HL-60 (cell line): ENCODE data around the gene BPTF.

Experiments
- DNase-seq, 2 experiments: peaks; one replicate each; pipeline ENCODE4 v3.0.0-alpha.2; 2010 to 2020; ENCODE audit warnings: low read depth in 1 of 2, low spot score in 1 of 2
- H3K27ac ChIP-seq: fragments of 250-450 bp; sonication (Bioruptor Pico); replicated peaks from 2 replicates; pipeline ENCODE4 v1.5.1; 2020; ENCODE audit warnings: mild to moderate bottlenecking, moderate library complexity
- H3K27me3 ChIP-seq: fragments of 250-450 bp; sonication (Bioruptor Pico); 2 replicates; pipeline ENCODE4 v1.5.1; 2021; ENCODE audit warnings: mild to moderate bottlenecking, moderate library complexity; ENCODE audit not compliant: insufficient read depth, poor library complexity, severe bottlenecking
- H3K4me3 ChIP-seq: replicated peaks from 2 replicates; pipeline ENCODE4 v1.5.1; 2011; ENCODE audit warnings: mild to moderate bottlenecking, control low read depth, low read length; ENCODE audit not compliant: insufficient read depth
- CTCF ChIP-seq: IDR thresholded peaks from one replicate; pipeline ENCODE4 v1.5.1; 2011; ENCODE audit warnings: low read length, control low read depth, inconsistent platforms; ENCODE audit not compliant: insufficient read depth
- GABPA ChIP-seq: IDR thresholded peaks from 2 replicates; pipeline ENCODE4 v1.6.1; 2012; ENCODE audit warnings: low read depth
- POLR2AphosphoS5 ChIP-seq: IDR thresholded peaks from 2 replicates; pipeline ENCODE4 v1.6.1; 2012; ENCODE audit warnings: low read depth
- REST ChIP-seq: IDR thresholded peaks from 2 replicates; pipeline ENCODE4 v1.6.1; 2012; ENCODE audit warnings: low read depth; ENCODE audit not compliant: insufficient replicate concordance
- SPI1 ChIP-seq: IDR thresholded peaks from 2 replicates; pipeline ENCODE4 v1.6.1; 2012; ENCODE audit warnings: low read depth, mild to moderate bottlenecking, borderline replicate concordance

Gene BPTF

GRCh38 chr17:67850991-67851631, 25.8 kb downstream of the BPTF start:
- Histone ChIP-seq H3K4me3 (no peak overlapping the region), H3K27me3 (no peaks in the 10 kb centered on the region), H3K27ac (no peak overlapping the region)
- no peak for DNase-seq
- TF ChIP-seq CTCF = no peak

- Histone ChIP-seq H3K4me3 (no peak overlapping the region), H3K27ac (no peak overlapping the region), H3K27me3 (no peaks in the 10 kb centered on the region)
- TF ChIP-seq REST (no peak), CTCF (no peak), SPI1 (no peak), POLR2AphosphoS5 (no peak), GABPA (no peak)
- DNase-seq = no peak
These were observed 28.4 kb downstream of the BPTF start for GRCh38 chr17:67853703-67854102.

- TF ChIP-seq SPI1 = no peak
- no peak for TF ChIP-seq REST
- TF ChIP-seq GABPA = no peak
- TF ChIP-seq POLR2AphosphoS5 = no peak
- no peak for TF ChIP-seq CTCF
- no peak overlapping the region for H3K4me3 ChIP-seq
- DNase-seq = no peak
- H3K27me3 ChIP-seq = no peaks in the 10 kb centered on the region
- H3K27ac ChIP-seq = no peak overlapping the region
These were observed 29.1 kb downstream of the BPTF start for GRCh38 chr17:67854378-67854777.
